ENCODE results near the gene NCL. TPM values are rescaled to one million over a fixed set of nuclear protein-coding genes. Genes with fewer than 3 reads are reported as not detected.

The NCL gene
- total and polyA plus RNA-seq, 2 of the 13 experiments (the other 11 are each of a cell fraction or from before 2014, with no cell fraction given) = 105 to 779 TPM

DNA sequence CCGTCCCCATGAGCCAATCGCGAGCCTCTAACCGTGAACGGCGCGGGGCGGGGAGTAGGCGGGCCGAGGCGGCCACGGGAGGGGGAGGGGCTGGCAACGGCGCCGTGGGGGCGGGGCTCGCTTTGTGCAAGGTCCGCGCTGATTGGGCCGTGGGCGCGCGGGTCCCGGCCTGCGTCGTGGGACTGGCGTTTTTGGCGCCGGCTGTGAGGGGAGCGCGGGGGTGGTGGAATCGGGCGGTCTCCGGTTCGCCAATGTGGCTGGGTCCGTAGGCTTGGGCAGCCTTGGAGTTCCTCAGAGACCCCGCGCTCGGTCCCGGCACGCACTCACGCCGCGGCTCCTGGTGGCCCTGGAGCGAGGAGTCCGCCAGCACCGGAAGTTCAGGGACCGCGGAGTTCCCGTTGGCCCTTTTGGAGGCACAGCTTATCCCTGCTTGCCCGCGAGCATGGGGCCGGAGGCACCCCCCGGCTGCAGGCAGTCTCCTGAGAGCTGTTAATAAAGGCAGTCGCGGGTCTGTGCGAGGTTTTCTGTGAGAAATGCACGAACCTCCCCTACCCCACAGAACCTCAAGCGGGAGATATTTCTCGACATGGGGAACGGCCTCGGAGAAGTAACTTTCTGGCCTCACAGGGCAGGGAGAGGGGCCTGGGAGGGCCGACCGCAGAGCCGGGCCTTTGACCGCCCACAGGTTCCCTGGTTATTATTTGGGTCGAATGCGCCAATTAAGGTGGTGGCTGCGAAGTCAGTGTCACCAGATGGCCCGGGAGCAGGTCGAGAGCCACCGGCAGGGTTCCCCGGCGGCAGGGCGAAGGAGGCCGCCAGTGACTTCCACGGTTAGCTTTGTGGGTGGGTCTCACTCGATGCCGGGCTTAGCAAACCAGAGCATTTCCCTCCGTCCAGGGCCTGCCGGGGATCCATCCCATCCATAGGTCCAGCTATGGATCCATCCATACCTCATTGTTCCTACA, 574 bp upstream of the NCL start (continued):
- TF ChIP-seq HBP1 (CRISPR knock-in tag; IDR thresholded peaks at IDR 0.05; ENCODE audit: low read depth) (peak; percentile 64), MED8 (CRISPR knock-in tag; IDR thresholded peaks at IDR 0.05; ENCODE audit: insufficient replicate concordance) (peak; percentile 68), ZFP1 (CRISPR knock-in tag; IDR thresholded peaks at IDR 0.05) (peak; percentile 53; the same call in 1 of the 2 replicates), ZNF33A (CRISPR knock-in tag; IDR thresholded peaks at IDR 0.05; ENCODE audit: borderline replicate concordance) (peak; percentile 79; the same call in 1 of the 2 replicates), NR1H2 (CRISPR knock-in tag; IDR thresholded peaks at IDR 0.05; ENCODE audit: borderline replicate concordance, low read depth) (0 out of 2 replicates have a peak, but pooled peaks have one; percentile 76), BRCA1 (CRISPR knock-in tag; IDR thresholded peaks at IDR 0.05) (no peak; the same call in none of the 2 replicates), ZSCAN5A (CRISPR knock-in tag; IDR thresholded peaks at IDR 0.05; ENCODE audit: borderline replicate concordance) (no peak; the same call in 1 of the 2 replicates), KDM5B (CRISPR knock-in tag; IDR thresholded peaks at IDR 0.05; ENCODE audit: borderline replicate concordance) (peak; percentile 96), ZNF205 (CRISPR knock-in tag; IDR thresholded peaks at IDR 0.05) (0 out of 2 replicates have a peak, but pooled peaks have one; percentile 5), KLF9 (CRISPR knock-in tag; IDR thresholded peaks at IDR 0.05; ENCODE audit: low read depth) (no peak)
- TF ChIP-seq, protein P1, sequence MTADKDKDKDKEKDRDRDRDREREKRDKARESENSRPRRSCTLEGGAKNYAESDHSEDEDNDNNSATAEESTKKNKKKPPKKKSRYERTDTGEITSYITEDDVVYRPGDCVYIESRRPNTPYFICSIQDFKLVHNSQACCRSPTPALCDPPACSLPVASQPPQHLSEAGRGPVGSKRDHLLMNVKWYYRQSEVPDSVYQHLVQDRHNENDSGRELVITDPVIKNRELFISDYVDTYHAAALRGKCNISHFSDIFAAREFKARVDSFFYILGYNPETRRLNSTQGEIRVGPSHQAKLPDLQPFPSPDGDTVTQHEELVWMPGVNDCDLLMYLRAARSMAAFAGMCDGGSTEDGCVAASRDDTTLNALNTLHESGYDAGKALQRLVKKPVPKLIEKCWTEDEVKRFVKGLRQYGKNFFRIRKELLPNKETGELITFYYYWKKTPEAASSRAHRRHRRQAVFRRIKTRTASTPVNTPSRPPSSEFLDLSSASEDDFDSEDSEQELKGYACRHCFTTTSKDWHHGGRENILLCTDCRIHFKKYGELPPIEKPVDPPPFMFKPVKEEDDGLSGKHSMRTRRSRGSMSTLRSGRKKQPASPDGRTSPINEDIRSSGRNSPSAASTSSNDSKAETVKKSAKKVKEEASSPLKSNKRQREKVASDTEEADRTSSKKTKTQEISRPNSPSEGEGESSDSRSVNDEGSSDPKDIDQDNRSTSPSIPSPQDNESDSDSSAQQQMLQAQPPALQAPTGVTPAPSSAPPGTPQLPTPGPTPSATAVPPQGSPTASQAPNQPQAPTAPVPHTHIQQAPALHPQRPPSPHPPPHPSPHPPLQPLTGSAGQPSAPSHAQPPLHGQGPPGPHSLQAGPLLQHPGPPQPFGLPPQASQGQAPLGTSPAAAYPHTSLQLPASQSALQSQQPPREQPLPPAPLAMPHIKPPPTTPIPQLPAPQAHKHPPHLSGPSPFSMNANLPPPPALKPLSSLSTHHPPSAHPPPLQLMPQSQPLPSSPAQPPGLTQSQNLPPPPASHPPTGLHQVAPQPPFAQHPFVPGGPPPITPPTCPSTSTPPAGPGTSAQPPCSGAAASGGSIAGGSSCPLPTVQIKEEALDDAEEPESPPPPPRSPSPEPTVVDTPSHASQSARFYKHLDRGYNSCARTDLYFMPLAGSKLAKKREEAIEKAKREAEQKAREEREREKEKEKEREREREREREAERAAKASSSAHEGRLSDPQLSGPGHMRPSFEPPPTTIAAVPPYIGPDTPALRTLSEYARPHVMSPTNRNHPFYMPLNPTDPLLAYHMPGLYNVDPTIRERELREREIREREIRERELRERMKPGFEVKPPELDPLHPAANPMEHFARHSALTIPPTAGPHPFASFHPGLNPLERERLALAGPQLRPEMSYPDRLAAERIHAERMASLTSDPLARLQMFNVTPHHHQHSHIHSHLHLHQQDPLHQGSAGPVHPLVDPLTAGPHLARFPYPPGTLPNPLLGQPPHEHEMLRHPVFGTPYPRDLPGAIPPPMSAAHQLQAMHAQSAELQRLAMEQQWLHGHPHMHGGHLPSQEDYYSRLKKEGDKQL (CRISPR knock-in tag; IDR thresholded peaks at IDR 0.05; ENCODE audit: low read depth) = 0 out of 2 replicates have a peak, but pooled peaks have one; percentile 25
- TF ChIP-seq, protein P2, sequence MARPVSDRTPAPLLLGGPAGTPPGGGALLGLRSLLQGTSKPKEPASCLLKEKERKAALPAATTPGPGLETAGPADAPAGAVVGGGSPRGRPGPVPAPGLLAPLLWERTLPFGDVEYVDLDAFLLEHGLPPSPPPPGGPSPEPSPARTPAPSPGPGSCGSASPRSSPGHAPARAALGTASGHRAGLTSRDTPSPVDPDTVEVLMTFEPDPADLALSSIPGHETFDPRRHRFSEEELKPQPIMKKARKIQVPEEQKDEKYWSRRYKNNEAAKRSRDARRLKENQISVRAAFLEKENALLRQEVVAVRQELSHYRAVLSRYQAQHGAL (CRISPR knock-in tag; IDR thresholded peaks at IDR 0.05; ENCODE audit: not compliant biosample characterization) = peak; percentile 30
- TF ChIP-seq, protein P3, sequence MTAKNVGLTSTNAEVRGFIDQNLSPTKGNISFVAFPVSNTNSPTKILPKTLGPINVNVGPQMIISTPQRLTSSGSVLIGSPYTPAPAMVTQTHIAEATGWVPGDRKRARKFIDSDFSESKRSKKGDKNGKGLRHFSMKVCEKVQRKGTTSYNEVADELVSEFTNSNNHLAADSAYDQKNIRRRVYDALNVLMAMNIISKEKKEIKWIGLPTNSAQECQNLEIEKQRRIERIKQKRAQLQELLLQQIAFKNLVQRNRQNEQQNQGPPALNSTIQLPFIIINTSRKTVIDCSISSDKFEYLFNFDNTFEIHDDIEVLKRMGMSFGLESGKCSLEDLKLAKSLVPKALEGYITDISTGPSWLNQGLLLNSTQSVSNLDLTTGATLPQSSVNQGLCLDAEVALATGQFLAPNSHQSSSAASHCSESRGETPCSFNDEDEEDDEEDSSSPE (CRISPR knock-in tag; IDR thresholded peaks at IDR 0.05) = peak; percentile 92
- TF ChIP-seq, protein P4, sequence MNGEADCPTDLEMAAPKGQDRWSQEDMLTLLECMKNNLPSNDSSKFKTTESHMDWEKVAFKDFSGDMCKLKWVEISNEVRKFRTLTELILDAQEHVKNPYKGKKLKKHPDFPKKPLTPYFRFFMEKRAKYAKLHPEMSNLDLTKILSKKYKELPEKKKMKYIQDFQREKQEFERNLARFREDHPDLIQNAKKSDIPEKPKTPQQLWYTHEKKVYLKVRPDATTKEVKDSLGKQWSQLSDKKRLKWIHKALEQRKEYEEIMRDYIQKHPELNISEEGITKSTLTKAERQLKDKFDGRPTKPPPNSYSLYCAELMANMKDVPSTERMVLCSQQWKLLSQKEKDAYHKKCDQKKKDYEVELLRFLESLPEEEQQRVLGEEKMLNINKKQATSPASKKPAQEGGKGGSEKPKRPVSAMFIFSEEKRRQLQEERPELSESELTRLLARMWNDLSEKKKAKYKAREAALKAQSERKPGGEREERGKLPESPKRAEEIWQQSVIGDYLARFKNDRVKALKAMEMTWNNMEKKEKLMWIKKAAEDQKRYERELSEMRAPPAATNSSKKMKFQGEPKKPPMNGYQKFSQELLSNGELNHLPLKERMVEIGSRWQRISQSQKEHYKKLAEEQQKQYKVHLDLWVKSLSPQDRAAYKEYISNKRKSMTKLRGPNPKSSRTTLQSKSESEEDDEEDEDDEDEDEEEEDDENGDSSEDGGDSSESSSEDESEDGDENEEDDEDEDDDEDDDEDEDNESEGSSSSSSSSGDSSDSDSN (CRISPR knock-in tag; IDR thresholded peaks at IDR 0.05) = peak; percentile 84

All from HepG2 (cell line).